Measurements from ENCODE around the gene ATMIN.

ATMIN gene

DNA sequence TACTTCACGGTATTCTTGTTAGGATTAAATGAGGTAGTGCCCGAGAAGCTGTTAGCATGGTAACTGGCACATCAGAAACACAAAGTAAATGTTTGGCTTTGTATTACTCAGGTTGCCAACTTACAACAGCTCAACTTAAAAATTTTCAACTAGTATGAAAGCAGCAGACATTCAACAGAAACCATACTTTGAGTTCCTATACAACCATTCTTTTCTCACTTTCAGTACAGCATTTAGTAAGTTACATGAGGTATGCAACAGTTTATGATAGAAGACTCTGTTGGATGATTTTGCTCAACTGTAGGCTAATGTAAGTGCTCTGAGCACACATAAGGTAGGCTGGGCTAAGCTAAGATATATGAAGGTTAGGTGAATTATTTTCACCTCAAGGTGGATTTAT is 21.0 kb upstream of the ATMIN start:
- TF ChIP-seq, protein P1, sequence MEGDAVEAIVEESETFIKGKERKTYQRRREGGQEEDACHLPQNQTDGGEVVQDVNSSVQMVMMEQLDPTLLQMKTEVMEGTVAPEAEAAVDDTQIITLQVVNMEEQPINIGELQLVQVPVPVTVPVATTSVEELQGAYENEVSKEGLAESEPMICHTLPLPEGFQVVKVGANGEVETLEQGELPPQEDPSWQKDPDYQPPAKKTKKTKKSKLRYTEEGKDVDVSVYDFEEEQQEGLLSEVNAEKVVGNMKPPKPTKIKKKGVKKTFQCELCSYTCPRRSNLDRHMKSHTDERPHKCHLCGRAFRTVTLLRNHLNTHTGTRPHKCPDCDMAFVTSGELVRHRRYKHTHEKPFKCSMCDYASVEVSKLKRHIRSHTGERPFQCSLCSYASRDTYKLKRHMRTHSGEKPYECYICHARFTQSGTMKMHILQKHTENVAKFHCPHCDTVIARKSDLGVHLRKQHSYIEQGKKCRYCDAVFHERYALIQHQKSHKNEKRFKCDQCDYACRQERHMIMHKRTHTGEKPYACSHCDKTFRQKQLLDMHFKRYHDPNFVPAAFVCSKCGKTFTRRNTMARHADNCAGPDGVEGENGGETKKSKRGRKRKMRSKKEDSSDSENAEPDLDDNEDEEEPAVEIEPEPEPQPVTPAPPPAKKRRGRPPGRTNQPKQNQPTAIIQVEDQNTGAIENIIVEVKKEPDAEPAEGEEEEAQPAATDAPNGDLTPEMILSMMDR (IDR thresholded peaks at IDR 0.05; ENCODE audit: control insufficient read depth, insufficient read depth, low read depth, low read length, missing control alignments) = no peak
- H3K4me3 ChIP-seq (ENCODE audit: control insufficient read depth, low read depth, low read length) = no peak overlapping the region
- DNase-seq (ENCODE audit: low read depth) = no peak

DNA sequence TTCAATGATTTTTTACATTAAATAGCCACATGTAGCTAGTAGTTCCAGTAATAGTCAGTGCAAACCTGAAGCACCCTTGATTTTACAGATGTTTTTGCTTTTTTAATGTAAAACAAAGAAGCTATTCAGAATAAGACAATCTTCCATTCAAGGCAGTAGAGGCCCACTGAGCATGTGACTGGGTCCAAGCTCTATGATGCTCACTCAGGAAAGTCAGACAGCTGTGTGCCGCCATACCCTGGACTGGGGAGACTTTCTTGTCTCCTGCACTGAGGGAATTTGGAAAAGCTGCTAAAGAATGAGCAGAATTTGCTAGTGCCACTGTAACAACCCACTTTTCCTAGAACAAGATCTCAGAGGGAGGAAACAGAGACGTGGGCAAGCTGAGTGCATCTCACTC is 17.1 kb upstream of the ATMIN start:
- H3K4me3 ChIP-seq (ENCODE audit: control insufficient read depth, low read depth, low read length) = no peak overlapping the region
- no peak for DNase-seq (ENCODE audit: low read depth)
- TF ChIP-seq, protein P1 (IDR thresholded peaks at IDR 0.05; ENCODE audit: control insufficient read depth, insufficient read depth, low read depth, low read length, missing control alignments) = no peak

GRCh38 chr16:81026429-81026828 is 9.2 kb upstream of the ATMIN start:
- TF ChIP-seq, protein P1 (IDR thresholded peaks at IDR 0.05; ENCODE audit: control insufficient read depth, insufficient read depth, low read depth, low read length, missing control alignments) = no peak
- no peak for DNase-seq (ENCODE audit: low read depth)
- no peak overlapping the region for H3K4me3 ChIP-seq (ENCODE audit: control insufficient read depth, low read depth, low read length)

- no peak overlapping the region for H3K4me3 ChIP-seq (ENCODE audit: control insufficient read depth, low read depth, low read length)
- TF ChIP-seq, protein P1 (IDR thresholded peaks at IDR 0.05; ENCODE audit: control insufficient read depth, insufficient read depth, low read depth, low read length, missing control alignments) = no peak
- no peak for DNase-seq (ENCODE audit: low read depth)
Measured at GRCh38 chr16:81029930-81030604, 5.6 kb upstream of the ATMIN start.

DNA sequence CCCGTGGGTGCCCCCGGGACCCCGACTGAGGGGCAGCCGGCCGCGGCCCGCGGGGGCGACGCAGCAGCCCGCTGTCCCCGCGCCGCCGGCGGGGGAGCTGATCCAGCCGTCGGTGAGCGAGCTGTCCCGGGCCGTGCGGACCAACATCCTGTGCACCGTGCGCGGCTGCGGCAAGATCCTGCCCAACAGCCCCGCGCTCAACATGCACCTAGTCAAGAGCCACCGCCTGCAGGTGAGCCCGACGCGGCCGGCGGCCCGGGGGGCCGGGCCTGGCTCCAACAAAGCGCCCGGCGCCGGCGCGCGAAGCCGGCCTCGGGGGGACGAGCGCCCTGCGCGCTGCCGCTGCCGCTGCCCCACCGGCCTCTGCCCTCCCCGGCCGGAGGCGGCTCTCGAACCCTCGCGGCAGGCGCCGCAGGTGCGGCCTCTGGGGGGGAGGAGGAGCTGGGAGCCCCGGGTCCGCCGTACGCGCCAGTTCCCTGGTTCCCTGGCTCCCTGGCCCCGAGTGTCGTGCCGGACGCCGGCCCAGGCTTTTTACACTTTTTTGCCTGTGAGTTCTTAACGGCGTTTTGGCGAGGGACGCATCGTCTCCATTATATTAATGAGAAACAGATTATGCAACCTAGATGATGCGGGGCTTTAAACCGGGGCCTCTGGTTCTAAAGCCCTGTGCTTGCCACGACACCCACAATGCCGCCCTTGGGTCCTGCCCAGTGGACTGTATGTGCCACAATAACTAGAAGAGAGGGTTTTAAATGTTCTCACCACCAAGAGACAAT is 521 bp downstream of the ATMIN start:
- DNase-seq (ENCODE audit: low read depth) = no peak
- TF ChIP-seq, protein P1 (IDR thresholded peaks at IDR 0.05; ENCODE audit: control insufficient read depth, insufficient read depth, low read depth, low read length, missing control alignments) = no peak

GRCh38 chr16:81036751-81037350 is 1.2 kb downstream of the ATMIN start:
- TF ChIP-seq, protein P1 (IDR thresholded peaks at IDR 0.05; ENCODE audit: control insufficient read depth, insufficient read depth, low read depth, low read length, missing control alignments) = no peak
- no peak for DNase-seq (ENCODE audit: low read depth)
- H3K4me3 ChIP-seq (ENCODE audit: control insufficient read depth, low read depth, low read length) = peak overlapping the region; percentile 72

More for the DNA sequence above, 521 bp downstream of the ATMIN start:
- peak overlapping the region; percentile 72 for H3K4me3 ChIP-seq (ENCODE audit: control insufficient read depth, low read depth, low read length)
